ENCODE data around the gene RBMS1. TPM values are rescaled to one million over a fixed set of nuclear protein-coding genes. Genes with fewer than 3 reads are reported as not detected.

The RBMS1 gene
- total RNA-seq, 1 donor from 2014 or later = 148 TPM

- H3K4me2 ChIP-seq (ENCODE audit: low read length) = no peak overlapping the region
- Mint-ChIP-seq H3K27ac (ENCODE audit: unreplicated experiment) (no peak overlapping the region), H3K4me3 (ENCODE audit: unreplicated experiment) (peak overlapping the region; percentile 84), H3K4me1 (ENCODE audit: low read depth, unreplicated experiment) (peaks cover 76% of the 10 kb centered on the region), H3K9me3 (ENCODE audit: unreplicated experiment) (no peaks in the 10 kb centered on the region), H3K27me3 (ENCODE audit: low read depth, unreplicated experiment) (no peaks in the 10 kb centered on the region), H3K36me3 (ENCODE audit: low read depth, unreplicated experiment) (peaks cover 19% of the 10 kb centered on the region)
- no peaks in the 10 kb centered on the region for H3K9me3 ChIP-seq (ENCODE audit: insufficient read depth, low read depth, low read length)
- peaks cover 68% of the 10 kb centered on the region for H4K20me1 ChIP-seq (ENCODE audit: insufficient read depth, low read length)
- H3K79me2 ChIP-seq (ENCODE audit: insufficient read depth, low read length) = peaks cover 97% of the 10 kb centered on the region
- DNase-seq (ENCODE audit: low read depth) (no peak), FAIRE-seq (no peak)
- no peak overlapping the region for H3K9ac ChIP-seq (ENCODE audit: low read length)
- H3K4me3 ChIP-seq (ENCODE audit: insufficient read depth, low read depth, low read length) = no peak overlapping the region
- peaks cover 12% of the 10 kb centered on the region for H3K36me3 ChIP-seq (ENCODE audit: insufficient read depth, low read length)
- H3K27me3 ChIP-seq (ENCODE audit: insufficient read depth, low read length) = no peaks in the 10 kb centered on the region
- H2AFZ ChIP-seq (ENCODE audit: low read depth, low read length) = no peak overlapping the region
- peaks cover 40% of the 10 kb centered on the region for H3K4me1 ChIP-seq (ENCODE audit: insufficient read depth, low read length)
- TF ChIP-seq CTCF (IDR thresholded peaks at IDR 0.05; ENCODE audit: insufficient read depth, low read depth, low read length) = no peak
- no peak for TF ChIP-seq EZH2 (IDR thresholded peaks at IDR 0.05; ENCODE audit: insufficient read depth, low read length)
- H3K27ac ChIP-seq (ENCODE audit: low read depth, low read length) = no peak overlapping the region
Observed at GRCh38 chr2:160366474-160366873, 127.1 kb downstream of the RBMS1 start.

DNA sequence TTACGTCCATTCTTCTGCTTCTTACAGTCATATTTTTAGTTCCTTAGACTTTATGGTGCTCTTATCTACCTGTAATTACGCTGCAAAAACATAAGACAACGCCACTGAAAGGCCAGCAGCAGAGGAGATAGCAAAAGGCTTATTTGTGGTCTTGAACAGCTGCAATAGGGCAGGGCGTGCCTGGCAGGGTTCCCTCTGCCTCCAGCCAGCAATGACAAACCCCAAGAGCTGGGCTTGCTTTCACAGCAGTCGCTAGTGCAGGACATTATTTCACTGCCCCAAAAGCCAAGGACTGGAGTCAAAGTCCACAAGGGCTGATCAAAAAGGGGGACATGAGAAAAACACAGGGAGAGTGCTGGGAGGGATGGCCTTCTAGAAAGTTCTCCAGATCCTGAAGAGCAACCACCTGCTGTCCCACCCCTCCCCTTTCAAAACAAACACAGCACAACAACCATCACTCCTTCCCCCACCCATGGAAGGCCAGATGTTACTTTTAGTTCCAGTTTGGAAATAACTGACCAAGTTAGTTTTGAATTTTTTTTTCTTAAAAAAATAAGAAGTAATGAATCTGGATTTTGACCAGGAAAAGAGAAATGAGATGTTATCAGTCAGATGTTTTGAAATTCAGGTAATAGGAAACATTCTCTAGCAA, 127.8 kb downstream of the RBMS1 start:
- H3K4me1 Mint-ChIP-seq (ENCODE audit: low read depth, unreplicated experiment) = peaks cover 76% of the 10 kb centered on the region
- H2AFZ ChIP-seq (ENCODE audit: low read depth, low read length) = no peak overlapping the region
- peaks cover 12% of the 10 kb centered on the region for H3K36me3 ChIP-seq (ENCODE audit: insufficient read depth, low read length)
- H3K27ac ChIP-seq (ENCODE audit: low read depth, low read length) = no peak overlapping the region
- H3K4me2 ChIP-seq (ENCODE audit: low read length) = no peak overlapping the region
- peaks cover 69% of the 10 kb centered on the region for H4K20me1 ChIP-seq (ENCODE audit: insufficient read depth, low read length)
- no peaks in the 10 kb centered on the region for H3K27me3 Mint-ChIP-seq (ENCODE audit: low read depth, unreplicated experiment)
- peaks cover 35% of the 10 kb centered on the region for H3K4me1 ChIP-seq (ENCODE audit: insufficient read depth, low read length)
- no peaks in the 10 kb centered on the region for H3K9me3 ChIP-seq (ENCODE audit: insufficient read depth, low read depth, low read length)
- H3K36me3 Mint-ChIP-seq (ENCODE audit: low read depth, unreplicated experiment) = peaks cover 19% of the 10 kb centered on the region
- peak overlapping the region; percentile 63 for H3K27ac Mint-ChIP-seq (ENCODE audit: unreplicated experiment)
- H3K27me3 ChIP-seq (ENCODE audit: insufficient read depth, low read length) = no peaks in the 10 kb centered on the region
- DNase-seq (ENCODE audit: low read depth) (no peak), FAIRE-seq (no peak)
- no peak for TF ChIP-seq CTCF (IDR thresholded peaks at IDR 0.05; ENCODE audit: insufficient read depth, low read depth, low read length)
- no peak for TF ChIP-seq EZH2 (IDR thresholded peaks at IDR 0.05; ENCODE audit: insufficient read depth, low read length)
- H3K4me3 ChIP-seq (ENCODE audit: insufficient read depth, low read depth, low read length) = no peak overlapping the region
- H3K4me3 Mint-ChIP-seq (ENCODE audit: unreplicated experiment) = peak overlapping the region; percentile 78
- H3K9ac ChIP-seq (ENCODE audit: low read length) = no peak overlapping the region
- peaks cover 97% of the 10 kb centered on the region for H3K79me2 ChIP-seq (ENCODE audit: insufficient read depth, low read length)
- no peaks in the 10 kb centered on the region for H3K9me3 Mint-ChIP-seq (ENCODE audit: unreplicated experiment)

- H3K36me3 Mint-ChIP-seq (ENCODE audit: low read depth, unreplicated experiment) = peaks cover 19% of the 10 kb centered on the region
- H4K20me1 ChIP-seq (ENCODE audit: insufficient read depth, low read length) = peaks cover 74% of the 10 kb centered on the region
- H3K27me3 Mint-ChIP-seq (ENCODE audit: low read depth, unreplicated experiment) = no peaks in the 10 kb centered on the region
- H3K4me3 Mint-ChIP-seq (ENCODE audit: unreplicated experiment) = peak overlapping the region; percentile 78
- peak overlapping the region; percentile 1 for H3K27ac Mint-ChIP-seq (ENCODE audit: unreplicated experiment)
- FAIRE-seq (no peak), DNase-seq (ENCODE audit: low read depth) (no peak)
- no peak overlapping the region for H2AFZ ChIP-seq (ENCODE audit: low read depth, low read length)
- no peaks in the 10 kb centered on the region for H3K9me3 Mint-ChIP-seq (ENCODE audit: unreplicated experiment)
- H3K4me2 ChIP-seq (ENCODE audit: low read length) = no peak overlapping the region
- peaks cover 24% of the 10 kb centered on the region for H3K4me1 ChIP-seq (ENCODE audit: insufficient read depth, low read length)
- no peaks in the 10 kb centered on the region for H3K9me3 ChIP-seq (ENCODE audit: insufficient read depth, low read depth, low read length)
- H3K4me3 ChIP-seq (ENCODE audit: insufficient read depth, low read depth, low read length) = no peak overlapping the region
- H3K4me1 Mint-ChIP-seq (ENCODE audit: low read depth, unreplicated experiment) = peaks cover 71% of the 10 kb centered on the region
- no peak overlapping the region for H3K9ac ChIP-seq (ENCODE audit: low read length)
- H3K36me3 ChIP-seq (ENCODE audit: insufficient read depth, low read length) = peaks cover 12% of the 10 kb centered on the region
- no peaks in the 10 kb centered on the region for H3K27me3 ChIP-seq (ENCODE audit: insufficient read depth, low read length)
- H3K27ac ChIP-seq (ENCODE audit: low read depth, low read length) = no peak overlapping the region
- TF ChIP-seq EZH2 (IDR thresholded peaks at IDR 0.05; ENCODE audit: insufficient read depth, low read length) (no peak), CTCF (IDR thresholded peaks at IDR 0.05; ENCODE audit: insufficient read depth, low read depth, low read length) (no peak)
- H3K79me2 ChIP-seq (ENCODE audit: insufficient read depth, low read length) = peaks cover 97% of the 10 kb centered on the region
Observed at GRCh38 chr2:160364364-160364763, 129.2 kb downstream of the RBMS1 start.
